ENCODE data around the gene SERPINB3. TPM values are rescaled to one million over a fixed set of nuclear protein-coding genes. Genes with fewer than 3 reads are reported as not detected.

Gene SERPINB3
- total RNA-seq, 1 experiment from 2014 or later = not detected

- H3F3A ChIP-seq (ENCODE audit: insufficient read depth, low read depth) = 0 out of 2 replicates have a peak, but pooled peaks cover 7% of the 10 kb centered on the region
- H3K27me3 ChIP-seq (ENCODE audit: insufficient read depth, low read depth) = no peaks in the 10 kb centered on the region
- H3K9me2 ChIP-seq (ENCODE audit: insufficient read depth) = no peaks in the 10 kb centered on the region
- H3K4me2 ChIP-seq = no peak overlapping the region
- H4K20me1 ChIP-seq (ENCODE audit: insufficient read depth) = no peaks in the 10 kb centered on the region
- no peak overlapping the region for H3K4me3 ChIP-seq
- peaks cover 6% of the 10 kb centered on the region; the same call in 1 of the 2 replicates for H3K9me3 ChIP-seq (ENCODE audit: insufficient read depth, low read depth)
- H3K4me1 ChIP-seq (replicated peaks; ENCODE audit: insufficient read depth) = peaks cover 19% of the 10 kb centered on the region
- no peak overlapping the region for H3K27ac ChIP-seq
- no peaks in the 10 kb centered on the region for H3K79me2 ChIP-seq (ENCODE audit: low read depth)
- TF ChIP-seq CTCF (conservative IDR thresholded peaks at IDR 0.05) = no peak
- no peak for TF ChIP-seq EZH2 (IDR thresholded peaks at IDR 0.05; ENCODE audit: low read depth)
- ChIA-PET CTCF (no interaction called here), POLR2A (ENCODE audit: unreplicated experiment) (no interaction called here)
- no TSS peak for BruUV-seq (replicated peaks)
- H3K36me3 ChIP-seq (ENCODE audit: low read depth) = no peaks in the 10 kb centered on the region
- no peak for DNase-seq
- intact Hi-C loops (cut with micrococcal nuclease; ENCODE audit: unreplicated experiment) = no loop called here
- no peak overlapping the region for H2AFZ ChIP-seq
Observed at GRCh38 chr18:63637703-63638102, 24.0 kb downstream of the SERPINB3 start.

GRCh38 chr18:63627819-63628218, 33.9 kb downstream of the SERPINB3 start:
- DNase-seq = no peak
- Histone ChIP-seq H3K4me1 (replicated peaks; ENCODE audit: insufficient read depth) (no peaks in the 10 kb centered on the region), H3K9me2 (ENCODE audit: insufficient read depth) (no peaks in the 10 kb centered on the region), H3K4me2 (no peak overlapping the region), H3K27me3 (ENCODE audit: insufficient read depth, low read depth) (no peaks in the 10 kb centered on the region), H3K9me3 (ENCODE audit: insufficient read depth, low read depth) (peaks cover 11% of the 10 kb centered on the region; the same call in 1 of the 2 replicates), H3K4me3 (no peak overlapping the region), H4K20me1 (ENCODE audit: insufficient read depth) (no peaks in the 10 kb centered on the region), H3K27ac (no peak overlapping the region), H3F3A (ENCODE audit: insufficient read depth, low read depth) (no peaks in the 10 kb centered on the region), H3K36me3 (ENCODE audit: low read depth) (no peaks in the 10 kb centered on the region), H3K79me2 (ENCODE audit: low read depth) (no peaks in the 10 kb centered on the region), H2AFZ (no peak overlapping the region)
- ChIA-PET CTCF (no interaction called here), POLR2A (ENCODE audit: unreplicated experiment) (no interaction called here)
- BruUV-seq (replicated peaks) = no TSS peak
- TF ChIP-seq EZH2 (IDR thresholded peaks at IDR 0.05; ENCODE audit: low read depth) (no peak), CTCF (conservative IDR thresholded peaks at IDR 0.05) (no peak)
- intact Hi-C loops (cut with micrococcal nuclease; ENCODE audit: unreplicated experiment) = no loop called here

GRCh38 chr18:63626431-63626830, 35.3 kb downstream of the SERPINB3 start:
- Histone ChIP-seq H3K36me3 (ENCODE audit: low read depth) (no peaks in the 10 kb centered on the region), H4K20me1 (ENCODE audit: insufficient read depth) (no peaks in the 10 kb centered on the region), H3K79me2 (ENCODE audit: low read depth) (no peaks in the 10 kb centered on the region), H3K4me3 (no peak overlapping the region), H2AFZ (no peak overlapping the region), H3F3A (ENCODE audit: insufficient read depth, low read depth) (no peaks in the 10 kb centered on the region), H3K27me3 (ENCODE audit: insufficient read depth, low read depth) (no peaks in the 10 kb centered on the region), H3K4me2 (no peak overlapping the region), H3K9me2 (ENCODE audit: insufficient read depth) (no peaks in the 10 kb centered on the region), H3K9me3 (ENCODE audit: insufficient read depth, low read depth) (peaks cover 11% of the 10 kb centered on the region; the same call in 1 of the 2 replicates), H3K4me1 (replicated peaks; ENCODE audit: insufficient read depth) (no peaks in the 10 kb centered on the region), H3K27ac (no peak overlapping the region)
- BruUV-seq (replicated peaks) = no TSS peak
- no peak for DNase-seq
- intact Hi-C loops (cut with micrococcal nuclease; ENCODE audit: unreplicated experiment) = no loop called here
- TF ChIP-seq EZH2 (IDR thresholded peaks at IDR 0.05; ENCODE audit: low read depth) = no peak
- no peak for TF ChIP-seq CTCF (conservative IDR thresholded peaks at IDR 0.05)
- CTCF ChIA-PET = no interaction called here
- POLR2A ChIA-PET (ENCODE audit: unreplicated experiment) = no interaction called here
